MM.1S (cell line): Measurements from ENCODE around the gene TANK.

Source experiments
- EZH2 ChIP-seq: fragments of 300-600 bp; sonication (generic); optimal IDR thresholded peaks from 2 replicates; pipeline ENCODE3; 2017; ENCODE audit warnings: low read depth, mild to moderate bottlenecking, antibody characterized with exemption, low read length, mixed read lengths
- EZH2phosphoT487 ChIP-seq: fragments of 300-600 bp; sonication (generic); IDR thresholded peaks from 2 replicates; pipeline ENCODE4 v1.6.1; 2018; ENCODE audit warnings: antibody characterized with exemption, low read length
- TF ChIP-seq, protein P1 (sequence below): fragments of 300-600 bp; sonication (generic); IDR thresholded peaks from 2 replicates; pipeline ENCODE4 v1.5.1; 2016; ENCODE audit warnings: antibody characterized with exemption, low read length, mixed read lengths

DNA sequence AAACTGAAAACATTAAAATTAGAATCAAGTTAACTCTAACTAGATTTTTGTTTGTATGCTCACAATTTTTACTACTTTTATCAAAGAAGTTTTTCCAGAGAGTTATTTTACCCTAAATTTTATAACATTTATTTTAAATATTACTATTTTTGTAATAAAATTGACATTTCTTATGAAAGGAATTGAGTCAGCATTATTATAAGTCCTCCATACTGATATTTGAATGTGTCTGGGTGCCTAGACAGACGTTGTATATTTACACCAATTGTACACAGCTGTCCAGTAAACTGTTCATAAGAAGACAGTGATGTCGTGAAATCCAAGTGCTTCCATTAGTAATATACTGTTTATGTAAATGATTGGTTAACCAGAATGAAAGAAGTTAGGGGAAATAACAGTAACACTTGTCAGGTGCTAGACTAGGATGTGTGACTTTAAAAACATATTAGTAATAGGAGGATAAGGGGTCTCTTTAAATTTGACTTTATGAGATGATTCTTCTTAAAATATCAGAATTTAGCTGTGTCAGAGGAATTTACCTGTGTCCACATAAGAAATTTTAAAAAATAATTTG is 73.7 kb downstream of the TANK start:
- TF ChIP-seq, protein P1, sequence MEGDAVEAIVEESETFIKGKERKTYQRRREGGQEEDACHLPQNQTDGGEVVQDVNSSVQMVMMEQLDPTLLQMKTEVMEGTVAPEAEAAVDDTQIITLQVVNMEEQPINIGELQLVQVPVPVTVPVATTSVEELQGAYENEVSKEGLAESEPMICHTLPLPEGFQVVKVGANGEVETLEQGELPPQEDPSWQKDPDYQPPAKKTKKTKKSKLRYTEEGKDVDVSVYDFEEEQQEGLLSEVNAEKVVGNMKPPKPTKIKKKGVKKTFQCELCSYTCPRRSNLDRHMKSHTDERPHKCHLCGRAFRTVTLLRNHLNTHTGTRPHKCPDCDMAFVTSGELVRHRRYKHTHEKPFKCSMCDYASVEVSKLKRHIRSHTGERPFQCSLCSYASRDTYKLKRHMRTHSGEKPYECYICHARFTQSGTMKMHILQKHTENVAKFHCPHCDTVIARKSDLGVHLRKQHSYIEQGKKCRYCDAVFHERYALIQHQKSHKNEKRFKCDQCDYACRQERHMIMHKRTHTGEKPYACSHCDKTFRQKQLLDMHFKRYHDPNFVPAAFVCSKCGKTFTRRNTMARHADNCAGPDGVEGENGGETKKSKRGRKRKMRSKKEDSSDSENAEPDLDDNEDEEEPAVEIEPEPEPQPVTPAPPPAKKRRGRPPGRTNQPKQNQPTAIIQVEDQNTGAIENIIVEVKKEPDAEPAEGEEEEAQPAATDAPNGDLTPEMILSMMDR, result no peak
- TF ChIP-seq EZH2, result no peak
- TF ChIP-seq EZH2phosphoT487, result no peak
